BE2C (cell line): ENCODE measurements around the gene ROCK1.

ENCODE experiments used
- DNase-seq: peaks from one replicate; pipeline ENCODE4 v3.0.0-alpha.2; 2020
- H3K27me3 ChIP-seq: fragments of 250-450 bp; sonication (Bioruptor Pico); 2 replicates; pipeline ENCODE4 v1.5.1; 2020; ENCODE audit warnings: mild to moderate bottlenecking
- H3K36me3 ChIP-seq: fragments of 250-450 bp; sonication (Bioruptor Pico); 2 replicates; pipeline ENCODE4 v1.5.1; 2020; ENCODE audit warnings: mild to moderate bottlenecking
- H3K4me1 ChIP-seq: fragments of 250-450 bp; sonication (Bioruptor Pico); 2 replicates; pipeline ENCODE4 v1.5.1; 2020
- H3K4me3 ChIP-seq: 2 replicates; pipeline ENCODE4 v1.5.1; 2011; ENCODE audit warnings: low read depth, low read length
- H3K9me3 ChIP-seq: fragments of 250-450 bp; sonication (Bioruptor Pico); 2 replicates; pipeline ENCODE4 v1.5.1; 2020
- TF ChIP-seq, protein P1 (sequence below): IDR thresholded peaks from 2 replicates; pipeline ENCODE4 v1.5.1; 2012; ENCODE audit warnings: mild to moderate bottlenecking, low read depth, low read length

ROCK1 gene

DNA sequence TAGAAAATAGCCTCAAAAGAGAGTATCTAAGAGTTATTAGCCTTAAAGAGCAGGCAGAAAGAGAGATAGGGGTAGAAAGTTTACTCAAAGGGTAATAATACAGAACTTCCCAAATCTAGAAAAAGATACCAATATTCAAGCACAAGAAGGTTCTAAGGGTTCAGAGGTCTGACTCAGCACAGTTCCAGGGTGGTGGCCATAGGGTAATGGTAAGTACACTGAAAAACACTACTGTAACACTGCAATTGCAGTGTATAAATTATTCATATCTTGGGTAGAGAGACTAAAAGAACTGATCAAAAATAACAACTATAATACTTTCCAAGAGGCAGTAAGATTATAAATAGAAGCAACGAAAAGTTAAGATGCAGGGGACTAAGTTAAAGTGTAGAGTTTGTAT, 115.2 kb downstream of the ROCK1 start:
- H3K36me3 ChIP-seq: no peaks in the 10 kb centered on the region
- no peaks in the 10 kb centered on the region for H3K9me3 ChIP-seq
- H3K4me1 ChIP-seq: no peaks in the 10 kb centered on the region
- no peak for DNase-seq
- no peaks in the 10 kb centered on the region for H3K27me3 ChIP-seq
- TF ChIP-seq, protein P1, sequence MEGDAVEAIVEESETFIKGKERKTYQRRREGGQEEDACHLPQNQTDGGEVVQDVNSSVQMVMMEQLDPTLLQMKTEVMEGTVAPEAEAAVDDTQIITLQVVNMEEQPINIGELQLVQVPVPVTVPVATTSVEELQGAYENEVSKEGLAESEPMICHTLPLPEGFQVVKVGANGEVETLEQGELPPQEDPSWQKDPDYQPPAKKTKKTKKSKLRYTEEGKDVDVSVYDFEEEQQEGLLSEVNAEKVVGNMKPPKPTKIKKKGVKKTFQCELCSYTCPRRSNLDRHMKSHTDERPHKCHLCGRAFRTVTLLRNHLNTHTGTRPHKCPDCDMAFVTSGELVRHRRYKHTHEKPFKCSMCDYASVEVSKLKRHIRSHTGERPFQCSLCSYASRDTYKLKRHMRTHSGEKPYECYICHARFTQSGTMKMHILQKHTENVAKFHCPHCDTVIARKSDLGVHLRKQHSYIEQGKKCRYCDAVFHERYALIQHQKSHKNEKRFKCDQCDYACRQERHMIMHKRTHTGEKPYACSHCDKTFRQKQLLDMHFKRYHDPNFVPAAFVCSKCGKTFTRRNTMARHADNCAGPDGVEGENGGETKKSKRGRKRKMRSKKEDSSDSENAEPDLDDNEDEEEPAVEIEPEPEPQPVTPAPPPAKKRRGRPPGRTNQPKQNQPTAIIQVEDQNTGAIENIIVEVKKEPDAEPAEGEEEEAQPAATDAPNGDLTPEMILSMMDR: no peak
- H3K4me3 ChIP-seq: no peak overlapping the region

DNA sequence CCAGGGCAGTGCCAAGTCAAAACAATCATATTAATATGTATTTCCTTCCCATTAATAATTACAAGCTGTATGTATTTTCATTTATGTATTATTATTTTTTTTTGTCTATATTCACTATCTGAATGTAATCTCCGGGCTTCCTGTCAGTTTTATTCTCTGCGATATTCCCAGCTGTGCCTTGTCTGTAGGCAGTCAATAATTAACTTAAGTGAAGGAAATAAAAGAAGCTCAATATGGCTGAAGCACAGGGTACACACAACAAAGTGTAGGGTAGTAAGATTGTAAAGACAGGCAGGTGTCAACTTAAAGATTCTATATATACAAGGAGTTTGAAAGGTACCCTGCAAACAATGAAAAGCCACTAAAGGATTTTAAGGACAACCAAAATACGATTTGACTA, 122.9 kb downstream of the ROCK1 start:
- Histone ChIP-seq H3K27me3 (no peaks in the 10 kb centered on the region), H3K4me1 (no peaks in the 10 kb centered on the region), H3K9me3 (no peaks in the 10 kb centered on the region), H3K4me3 (no peak overlapping the region), H3K36me3 (no peaks in the 10 kb centered on the region)
- no peak for DNase-seq
- TF ChIP-seq, protein P1: no peak

DNA sequence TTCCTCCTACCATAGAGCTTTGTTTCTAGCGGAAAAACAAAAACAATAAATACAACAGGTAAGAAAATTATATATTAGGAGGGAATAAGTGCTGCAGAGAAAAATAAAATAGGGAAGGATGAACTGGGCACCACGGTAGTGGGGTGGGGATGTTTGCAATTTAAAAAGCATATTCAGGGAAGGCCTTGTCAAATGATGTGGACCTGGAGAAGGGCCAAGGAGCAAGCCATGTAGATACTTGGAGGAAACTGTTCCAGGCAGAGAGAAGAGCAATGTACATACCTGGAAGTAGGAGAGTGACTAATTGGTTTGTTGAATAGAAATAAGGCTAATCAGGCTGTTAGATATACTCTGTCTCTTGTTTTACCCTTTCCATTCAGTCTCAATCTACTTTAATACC, 136.5 kb downstream of the ROCK1 start:
- no peaks in the 10 kb centered on the region for H3K27me3 ChIP-seq
- TF ChIP-seq, protein P1: no peak
- no peak for DNase-seq
- no peak overlapping the region for H3K4me3 ChIP-seq
- no peaks in the 10 kb centered on the region for H3K9me3 ChIP-seq
- no peaks in the 10 kb centered on the region for H3K4me1 ChIP-seq
- H3K36me3 ChIP-seq: no peaks in the 10 kb centered on the region

DNA sequence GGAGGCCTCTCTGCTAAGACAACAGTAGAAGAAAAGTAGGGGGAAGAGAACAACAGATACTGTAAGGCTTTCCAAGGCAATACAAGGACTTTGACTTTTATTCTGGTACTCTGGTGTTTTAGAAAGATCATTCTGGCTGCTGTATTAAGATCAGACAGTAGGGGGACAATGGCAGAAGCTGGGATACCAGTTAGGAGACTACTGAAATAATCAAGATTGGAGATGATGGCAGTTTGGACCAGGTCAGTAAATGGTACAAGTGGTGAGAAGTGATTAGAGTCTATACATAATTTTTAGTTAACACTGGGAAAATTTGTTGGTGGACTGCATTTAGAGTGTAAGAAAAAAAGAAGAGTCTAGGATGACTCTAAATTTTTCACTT, 139.7 kb downstream of the ROCK1 start:
- DNase-seq: no peak
- Histone ChIP-seq H3K36me3 (no peaks in the 10 kb centered on the region), H3K9me3 (no peaks in the 10 kb centered on the region), H3K4me1 (no peaks in the 10 kb centered on the region), H3K4me3 (no peak overlapping the region), H3K27me3 (no peaks in the 10 kb centered on the region)
- TF ChIP-seq, protein P1: peak; percentile 49

GRCh38 chr18:20966795-20967194, 144.8 kb downstream of the ROCK1 start:
- H3K27me3 ChIP-seq: no peaks in the 10 kb centered on the region
- H3K4me1 ChIP-seq: no peaks in the 10 kb centered on the region
- TF ChIP-seq, protein P1: no peak
- H3K4me3 ChIP-seq: no peak overlapping the region
- no peaks in the 10 kb centered on the region for H3K9me3 ChIP-seq
- no peaks in the 10 kb centered on the region for H3K36me3 ChIP-seq
- DNase-seq: no peak

DNA sequence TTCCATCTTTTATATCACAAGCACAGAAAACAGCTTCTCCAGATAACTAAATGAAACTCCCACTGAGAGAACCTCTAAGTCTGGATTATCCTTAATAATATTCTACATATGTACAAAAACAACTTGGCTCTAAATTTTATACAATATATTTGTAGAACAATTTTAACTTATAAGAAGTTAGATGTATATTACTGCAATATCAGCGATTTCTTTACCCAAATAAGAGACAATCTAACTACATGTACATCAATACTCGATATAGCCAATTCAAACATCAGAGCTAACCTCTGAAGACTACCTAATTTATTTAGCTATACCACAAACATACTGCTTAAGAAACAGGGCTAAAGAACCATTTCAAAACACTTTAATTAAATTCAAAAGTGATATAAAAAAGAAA, 148.6 kb downstream of the ROCK1 start:
- no peaks in the 10 kb centered on the region for H3K4me1 ChIP-seq
- no peaks in the 10 kb centered on the region for H3K36me3 ChIP-seq
- no peaks in the 10 kb centered on the region for H3K27me3 ChIP-seq
- TF ChIP-seq, protein P1: no peak
- no peaks in the 10 kb centered on the region for H3K9me3 ChIP-seq
- no peak overlapping the region for H3K4me3 ChIP-seq
- DNase-seq: no peak
